Uterus (tissue), 4 donors: Measurements from ENCODE around the gene BNC2. TPM values are rescaled to one million over a fixed set of nuclear protein-coding genes. Genes with fewer than 3 reads are reported as not detected.

Source experiments
- DNase-seq, 2 donors: peaks; one replicate each; pipeline ENCODE4 v3.0.0-alpha.2; 2019 to 2020
- H3K27ac ChIP-seq, 2 donors: fragments of 200-600 bp; sonication (generic); 1 replicate in 1 of 2; 2 replicates in 1 of 2; pipeline ENCODE4 v1.5.1; 2016 to 2018
- H3K27me3 ChIP-seq, 2 donors: fragments of 200-600 bp; sonication (generic); one replicate each; pipeline ENCODE4 v1.5.1; 2018 to 2019; ENCODE audit warnings: control low read depth in 1 of 2
- H3K36me3 ChIP-seq, 2 donors: fragments of 200-600 bp; sonication (generic); one replicate each; pipeline ENCODE4 v1.5.1; 2019; ENCODE audit warnings: control low read depth in 1 of 2
- H3K4me1 ChIP-seq, 2 donors: fragments of 200-600 bp; sonication (generic); one replicate each; pipeline ENCODE4 v1.5.1; 2018 to 2019; ENCODE audit warnings: control low read depth in 1 of 2
- H3K4me3 ChIP-seq, 2 donors: fragments of 200-600 bp; sonication (generic); 1 replicate in 1 of 2; 2 replicates in 1 of 2; pipeline ENCODE4 v1.5.1; 2018 to 2019; ENCODE audit warnings: mild to moderate bottlenecking in 1 of 2
- H3K9me3 ChIP-seq, 2 donors: fragments of 200-600 bp; sonication (generic); one replicate each; pipeline ENCODE4 v1.5.1; 2019; ENCODE audit warnings: control low read depth in 1 of 2
- CTCF ChIP-seq, 4 experiments: fragments of 200-600 bp in 2 of 4; fragments of 450-650 bp in 2 of 4; sonication (generic) in 2 of 4; IDR thresholded peaks; one replicate each; pipeline ENCODE4 v1.5.1; 2016 to 2019; ENCODE audit warnings: antibody characterized with exemption in 4 of 4, mild to moderate bottlenecking in 2 of 4, moderate library complexity in 1 of 4
- POLR2A ChIP-seq, 2 donors: fragments of 450-650 bp; IDR thresholded peaks; one replicate each; pipeline ENCODE4 v1.6.1; 2016; ENCODE audit warnings: antibody characterized with exemption in 2 of 2, mild to moderate bottlenecking in 1 of 2, moderate library complexity in 1 of 2
- intact Hi-C: fragments of 100-400 bp; cut with DNase I; formaldehyde crosslinking; loops from one replicate; pipeline ENCODE4 v1.15.1; 2023; ENCODE audit warnings: low total_unique reads
- total RNA-seq, 4 donors: library from RNA; depleted of rRNA in 3 of 4; stranded (reverse); fragments of >200 nt in 3 of 4; gene quantifications; one replicate each; pipeline versions ENCODE4 v1.1.0 to v1.2.4, GENCODE V29; 2014 to 2023
- donor health status: DM: yes; HTN: yes; CAD: no.

Gene BNC2
- total RNA-seq, 4 donors from 2014 or later = 85.9 to 293 (median 93.4) TPM

- H3K9me3 ChIP-seq = no peaks in the 10 kb centered on the region
Measured at GRCh38 chr9:16610538-16610937, 259.9 kb downstream of the BNC2 start.

DNA sequence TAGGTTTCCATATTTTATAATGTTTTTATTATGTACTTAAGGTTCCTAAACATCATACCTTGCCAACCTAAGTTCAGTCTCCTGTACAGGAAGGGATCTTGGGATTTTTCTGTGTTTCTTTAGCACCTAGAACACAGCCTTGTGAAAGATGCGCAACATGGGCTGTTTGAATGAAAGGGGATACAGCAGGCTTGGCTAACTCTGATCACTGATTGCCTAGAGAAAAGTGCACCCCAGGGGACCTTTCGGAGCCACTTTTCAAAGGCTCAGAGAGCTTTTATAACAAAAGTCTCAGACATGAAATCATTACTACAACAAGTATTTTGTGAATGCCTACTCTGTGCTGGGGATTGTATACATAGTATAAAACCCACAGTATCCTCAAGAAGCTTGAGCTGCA, 261.6 kb downstream of the BNC2 start:
- H3K9me3 ChIP-seq = no peaks in the 10 kb centered on the region
- no peak overlapping the region for H3K27ac ChIP-seq
- no peaks in the 10 kb centered on the region for H3K4me1 ChIP-seq
- no peak for TF ChIP-seq CTCF (IDR thresholded peaks at IDR 0.05)
- no peak for TF ChIP-seq POLR2A (IDR thresholded peaks at IDR 0.05)
- no peaks in the 10 kb centered on the region for H3K27me3 ChIP-seq
- no peaks in the 10 kb centered on the region for H3K36me3 ChIP-seq
- intact Hi-C loops = no loop called here
- H3K4me3 ChIP-seq = no peak overlapping the region
- no peak for DNase-seq

More at GRCh38 chr9:16610538-16610937, 259.9 kb downstream of the BNC2 start:
- no peak for DNase-seq
- no peak for TF ChIP-seq POLR2A (IDR thresholded peaks at IDR 0.05)
- TF ChIP-seq CTCF (IDR thresholded peaks at IDR 0.05) = no peak
- intact Hi-C loops = no loop called here
- H3K4me1 ChIP-seq = no peaks in the 10 kb centered on the region
- no peaks in the 10 kb centered on the region for H3K27me3 ChIP-seq
- H3K36me3 ChIP-seq = no peaks in the 10 kb centered on the region
- no peak overlapping the region for H3K27ac ChIP-seq
- H3K4me3 ChIP-seq = no peak overlapping the region

- H3K27ac ChIP-seq = no peak overlapping the region
- H3K9me3 ChIP-seq = no peaks in the 10 kb centered on the region
- no peaks in the 10 kb centered on the region for H3K36me3 ChIP-seq
- H3K4me1 ChIP-seq = no peaks in the 10 kb centered on the region
- TF ChIP-seq CTCF (IDR thresholded peaks at IDR 0.05) (no peak), POLR2A (IDR thresholded peaks at IDR 0.05) (no peak)
- H3K27me3 ChIP-seq = no peaks in the 10 kb centered on the region
- intact Hi-C loops = no loop called here
- no peak for DNase-seq
- no peak overlapping the region for H3K4me3 ChIP-seq
Measured at GRCh38 chr9:16602494-16602893, 268.0 kb downstream of the BNC2 start.

GRCh38 chr9:16601991-16602390, 268.5 kb downstream of the BNC2 start:
- no peaks in the 10 kb centered on the region for H3K9me3 ChIP-seq
- no peaks in the 10 kb centered on the region for H3K27me3 ChIP-seq
- intact Hi-C loops = no loop called here
- no peak overlapping the region for H3K4me3 ChIP-seq
- no peak overlapping the region for H3K27ac ChIP-seq
- H3K4me1 ChIP-seq = no peaks in the 10 kb centered on the region
- H3K36me3 ChIP-seq = no peaks in the 10 kb centered on the region
- TF ChIP-seq CTCF (IDR thresholded peaks at IDR 0.05) (no peak), POLR2A (IDR thresholded peaks at IDR 0.05) (no peak)
- DNase-seq = no peak

- intact Hi-C loops = no loop called here
Measured at GRCh38 chr9:16598316-16598715, 272.2 kb downstream of the BNC2 start.

More at GRCh38 chr9:16598316-16598715, 272.2 kb downstream of the BNC2 start:
- TF ChIP-seq POLR2A (IDR thresholded peaks at IDR 0.05) (no peak), CTCF (IDR thresholded peaks at IDR 0.05) (no peak)
- Histone ChIP-seq H3K36me3 (no peaks in the 10 kb centered on the region), H3K4me1 (no peaks in the 10 kb centered on the region), H3K4me3 (no peak overlapping the region), H3K27me3 (no peaks in the 10 kb centered on the region), H3K9me3 (no peaks in the 10 kb centered on the region), H3K27ac (no peak overlapping the region)
- DNase-seq = no peak
